H9 (cell line): Measurements from ENCODE around the gene MAP7D3. TPM values are rescaled to one million over a fixed set of nuclear protein-coding genes. Genes with fewer than 3 reads are reported as not detected.

Source experiments
- DNase-seq: peaks from one replicate; pipeline ENCODE4 v3.0.0-alpha.2; 2017
- H2AFZ ChIP-seq: one replicate; pipeline ENCODE4 v1.6.1; 2013; ENCODE audit warnings: mild to moderate bottlenecking, low read length, control low read depth, moderate library complexity
- H2AK5ac ChIP-seq: 2 replicates; pipeline ENCODE4 v1.6.1; 2013; ENCODE audit warnings: low read length, control low read depth, mixed read lengths; ENCODE audit not compliant: insufficient read length
- H2BK120ac ChIP-seq: one replicate; pipeline ENCODE4 v1.6.1; 2013; ENCODE audit warnings: low read depth, mild to moderate bottlenecking, low read length, control low read depth, inconsistent platforms; ENCODE audit not compliant: poor library complexity, severe bottlenecking
- H2BK12ac ChIP-seq: 2 replicates; pipeline ENCODE4 v1.6.1; 2013; ENCODE audit warnings: low read length, control low read depth, mixed read lengths, low read depth; ENCODE audit not compliant: insufficient read length
- H2BK15ac ChIP-seq: 2 replicates; pipeline ENCODE4 v1.6.1; 2013; ENCODE audit warnings: low read depth, low read length, control low read depth
- H2BK20ac ChIP-seq: one replicate; pipeline ENCODE4 v1.6.1; 2013; ENCODE audit warnings: low read depth, mild to moderate bottlenecking, low read length, control low read depth, inconsistent platforms; ENCODE audit not compliant: poor library complexity, severe bottlenecking
- H2BK5ac ChIP-seq: 2 replicates; pipeline ENCODE4 v1.6.1; 2013; ENCODE audit warnings: low read length, control low read depth, mixed read lengths; ENCODE audit not compliant: insufficient read length
- H3K14ac ChIP-seq: 2 replicates; pipeline ENCODE4 v1.6.1; 2013; ENCODE audit warnings: low read length, control low read depth; ENCODE audit not compliant: insufficient read depth
- H3K18ac ChIP-seq: 2 replicates; pipeline ENCODE4 v1.6.1; 2013; ENCODE audit warnings: low read depth, mild to moderate bottlenecking, mixed read lengths, low read length, control low read depth; ENCODE audit not compliant: insufficient read length
- H3K23ac ChIP-seq: 2 replicates; pipeline ENCODE4 v1.6.1; 2013; ENCODE audit warnings: low read length, control low read depth, mixed read lengths, low read depth; ENCODE audit not compliant: insufficient read length
- H3K23me2 ChIP-seq: 2 replicates; pipeline ENCODE4 v1.6.1; 2013; ENCODE audit warnings: low read depth, mild to moderate bottlenecking, mixed read lengths, low read length, control low read depth; ENCODE audit not compliant: insufficient read length, poor library complexity, severe bottlenecking
- H3K27ac ChIP-seq: 2 replicates; pipeline ENCODE4 v1.5.1; 2013; ENCODE audit warnings: low read length, control low read depth, mixed read lengths, low read depth; ENCODE audit not compliant: insufficient read length
- H3K27me3 ChIP-seq: 2 replicates; pipeline ENCODE4 v1.6.1; 2013; ENCODE audit warnings: low read length, control low read depth, inconsistent platforms; ENCODE audit not compliant: insufficient read depth
- H3K4ac ChIP-seq: 2 replicates; pipeline ENCODE4 v1.6.1; 2013; ENCODE audit warnings: low read depth, mild to moderate bottlenecking, control low read depth, inconsistent platforms, low read length, moderate library complexity
- H3K4me1 ChIP-seq: 2 replicates; pipeline ENCODE4 v1.6.1; 2013; ENCODE audit warnings: low read length, control low read depth, inconsistent platforms; ENCODE audit not compliant: insufficient read depth
- H3K4me2 ChIP-seq: 2 replicates; pipeline ENCODE4 v1.6.1; 2013; ENCODE audit warnings: low read length, control low read depth, mixed read lengths; ENCODE audit not compliant: insufficient read length, insufficient read depth
- H3K56ac ChIP-seq: 2 replicates; pipeline ENCODE4 v1.6.1; 2013; ENCODE audit warnings: low read depth, mild to moderate bottlenecking, mixed read lengths, low read length, control low read depth; ENCODE audit not compliant: insufficient read length
- H3K79me1 ChIP-seq: 2 replicates; pipeline ENCODE4 v1.6.1; 2013; ENCODE audit warnings: low read depth, mild to moderate bottlenecking, moderate library complexity, low read length, control low read depth, inconsistent platforms; ENCODE audit not compliant: insufficient read depth, poor library complexity, severe bottlenecking
- H3K79me2 ChIP-seq: 2 replicates; pipeline ENCODE4 v1.6.1; 2013; ENCODE audit warnings: low read length, control low read depth, inconsistent platforms; ENCODE audit not compliant: insufficient read depth
- H3K9ac ChIP-seq: 2 replicates; pipeline ENCODE4 v1.6.1; 2013; ENCODE audit warnings: low read length, control low read depth, mixed read lengths; ENCODE audit not compliant: insufficient read length; ENCODE audit errors: extremely low read depth
- H3K9me3 ChIP-seq: one replicate; pipeline ENCODE4 v1.6.1; 2013; ENCODE audit warnings: low read depth, low read length, inconsistent platforms; ENCODE audit not compliant: control insufficient read depth
- H3T11ph ChIP-seq: one replicate; pipeline ENCODE4 v1.6.1; 2013; ENCODE audit warnings: mild to moderate bottlenecking, low read length, control low read depth, inconsistent platforms
- H4K20me1 ChIP-seq: one replicate; pipeline ENCODE4 v1.6.1; 2013; ENCODE audit not compliant: control insufficient read depth, insufficient read length, insufficient read depth
- H4K5ac ChIP-seq: 2 replicates; pipeline ENCODE4 v1.6.1; 2013; ENCODE audit warnings: low read depth, mild to moderate bottlenecking, mixed read lengths, low read length, control low read depth; ENCODE audit not compliant: insufficient read length
- H4K8ac ChIP-seq: replicated peaks from 2 replicates; pipeline ENCODE4 v1.6.1; 2013; ENCODE audit warnings: low read length, control low read depth, mixed read lengths, low read depth; ENCODE audit not compliant: insufficient read length
- H4K91ac ChIP-seq: 2 replicates; pipeline ENCODE4 v1.6.1; 2013; ENCODE audit warnings: low read depth, mild to moderate bottlenecking, moderate library complexity, mixed read lengths, low read length, control low read depth; ENCODE audit not compliant: insufficient read length
- H3K27ac Mint-ChIP-seq, 3 experiments: 2 replicates in 2 of 3; 3 replicates in 1 of 3; pipeline ENCODE4 v1.8.0; 2020 to 2021; ENCODE audit warnings: mixed read lengths in 3 of 3, mild to moderate bottlenecking in 1 of 3, moderate library complexity in 1 of 3
- H3K27me3 Mint-ChIP-seq: 2 replicates; pipeline ENCODE4 v1.8.0; 2021; ENCODE audit warnings: low read depth, mild to moderate bottlenecking, moderate library complexity, mixed read lengths
- H3K36me3 Mint-ChIP-seq, 3 experiments: 2 replicates in 2 of 3; 3 replicates in 1 of 3; pipeline ENCODE4 v1.8.0; 2020 to 2021; ENCODE audit warnings: low read depth in 3 of 3, mixed read lengths in 3 of 3; ENCODE audit not compliant: insufficient read depth in 1 of 3
- H3K4me1 Mint-ChIP-seq, 2 experiments: 2 replicates each; pipeline ENCODE4 v1.8.0; 2020; ENCODE audit warnings: mixed read lengths in 2 of 2
- H3K4me3 Mint-ChIP-seq, 2 experiments: 2 replicates in 1 of 2; 3 replicates in 1 of 2; pipeline ENCODE4 v1.8.0; 2020 to 2021; ENCODE audit warnings: mild to moderate bottlenecking in 2 of 2, mixed read lengths in 2 of 2, moderate library complexity in 1 of 2
- H3K9me3 Mint-ChIP-seq, 2 experiments: 2 replicates in 1 of 2; 3 replicates in 1 of 2; pipeline ENCODE4 v1.8.0; 2020; ENCODE audit warnings: mild to moderate bottlenecking in 2 of 2, mixed read lengths in 2 of 2, moderate library complexity in 1 of 2
- CTCF ChIP-seq: fragments of 200-600 bp; sonication (generic); conservative IDR thresholded peaks from 3 replicates; pipeline ENCODE4 v1.8.0; 2021; ENCODE audit warnings: antibody characterized with exemption, mild to moderate bottlenecking
- WGBS: extraction: QIAGEN DNeasy Blood & Tissue Kit; methylation state at CpG from one replicate; pipeline ENCODE4 v1.1.7; 2013; ENCODE audit warnings: missing lambda C conversion rate, low lambda C conversion rate, mixed read lengths; ENCODE audit not compliant: insufficient read length; ENCODE audit errors: extremely low coverage; 5-methylcytosine and 5-hydroxymethylcytosine counted together
- total RNA-seq: library from RNA; stranded (reverse); gene quantifications from 2 replicates; pipeline ENCODE4 v1.2.1, GENCODE V29; 2021

MAP7D3 gene
- total RNA-seq, 1 experiment from 2014 or later: 15.2 TPM

DNA sequence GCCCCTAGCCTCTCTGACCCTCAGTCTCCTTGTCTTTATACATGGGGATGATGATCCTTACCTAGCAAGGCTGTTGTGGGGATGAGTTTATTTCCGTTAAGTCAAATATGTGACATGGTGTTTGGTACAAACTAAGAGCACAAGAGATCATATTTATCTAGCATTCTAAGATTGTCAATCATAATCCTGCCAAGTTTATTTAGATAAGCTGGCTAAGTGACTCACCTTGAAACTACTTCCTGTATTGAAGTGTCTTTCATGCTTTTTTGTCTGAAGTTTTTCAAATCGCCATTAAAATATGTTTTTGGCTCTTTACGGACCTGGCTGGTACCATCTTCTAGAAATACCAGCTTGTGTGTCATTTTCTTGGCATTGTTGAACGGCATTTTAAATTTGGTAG, 30.7 kb downstream of the MAP7D3 start:
- Histone ChIP-seq H3K79me1 (no peaks in the 10 kb centered on the region), H3K56ac (no peak overlapping the region), H3T11ph (no peak overlapping the region), H3K14ac (no peak overlapping the region), H2BK15ac (no peak overlapping the region), H2BK120ac (no peak overlapping the region), H3K27ac (no peak overlapping the region), H3K9ac (no peak overlapping the region), H2AK5ac (no peak overlapping the region), H3K18ac (no peak overlapping the region), H4K20me1 (no peaks in the 10 kb centered on the region), H2AFZ (no peak overlapping the region), H2BK12ac (no peak overlapping the region), H4K91ac (no peak overlapping the region), H3K79me2 (no peaks in the 10 kb centered on the region), H4K5ac (no peak overlapping the region), H3K9me3 (peaks cover 25% of the 10 kb centered on the region), H3K4me1 (no peaks in the 10 kb centered on the region), H4K8ac (no peak overlapping the region), H3K4me2 (no peak overlapping the region), H2BK20ac (no peak overlapping the region), H3K23me2 (no peaks in the 10 kb centered on the region), H3K23ac (no peak overlapping the region), H3K4ac (no peak overlapping the region), H2BK5ac (no peak overlapping the region), H3K27me3 (no peaks in the 10 kb centered on the region)
- Mint-ChIP-seq H3K4me3 (no peak overlapping the region), H3K27ac (no peak overlapping the region), H3K9me3 (peaks cover 46 to 64% of the 10 kb centered on the region in 2 experiments), H3K4me1 (peaks cover 0 to under 1% of the 10 kb centered on the region in 2 experiments; a peak in 1 of 4 replicates), H3K27me3 (no peaks in the 10 kb centered on the region), H3K36me3 (peaks cover 19 to 70% (median 49%) of the 10 kb centered on the region in 3 experiments)
- DNase-seq: no peak
- no peak for TF ChIP-seq CTCF
- no CpG with 5 or more reads among the region's 4 CpGs for WGBS
